HFF-Myc (cell line): ENCODE measurements around the gene CLCNKB.

Experiments
- DNase-seq: peaks from one replicate; pipeline ENCODE4 v3.0.0-alpha.2; 2011; ENCODE audit warnings: low read depth; ENCODE audit errors: extremely low read depth
- H3K4me3 ChIP-seq: replicated peaks from 2 replicates; pipeline ENCODE4 v1.5.1; 2011; ENCODE audit warnings: low read depth, mild to moderate bottlenecking, control low read depth, low read length
- CTCF ChIP-seq: IDR thresholded peaks from 2 replicates; pipeline ENCODE4 v1.5.1; 2012; ENCODE audit warnings: mild to moderate bottlenecking, low read depth, low read length, control low read depth; ENCODE audit errors: missing control alignments

Gene CLCNKB

DNA sequence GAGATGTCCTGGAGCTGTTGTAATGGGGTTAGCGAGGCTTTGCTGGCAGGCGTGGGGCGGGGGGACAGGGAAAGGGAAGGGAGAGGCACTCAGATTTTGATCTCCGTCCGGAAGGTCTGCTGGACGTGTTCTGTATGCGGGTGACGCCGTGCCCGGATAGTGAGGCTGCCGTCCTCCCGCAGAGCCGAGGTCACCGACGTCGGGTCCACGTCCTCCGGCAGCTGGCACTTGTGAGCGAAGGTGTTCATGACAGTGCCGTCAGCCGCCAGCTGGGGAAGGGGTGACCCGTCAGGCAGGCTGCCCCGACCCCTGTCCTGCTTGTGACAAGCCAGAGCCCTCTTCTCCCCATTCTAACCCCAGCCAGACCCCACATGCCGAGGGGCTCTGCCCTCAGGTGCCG, 28.1 kb upstream of the CLCNKB start:
- DNase-seq = no peak
- H3K4me3 ChIP-seq = no peak overlapping the region
- no peak for TF ChIP-seq CTCF

DNA sequence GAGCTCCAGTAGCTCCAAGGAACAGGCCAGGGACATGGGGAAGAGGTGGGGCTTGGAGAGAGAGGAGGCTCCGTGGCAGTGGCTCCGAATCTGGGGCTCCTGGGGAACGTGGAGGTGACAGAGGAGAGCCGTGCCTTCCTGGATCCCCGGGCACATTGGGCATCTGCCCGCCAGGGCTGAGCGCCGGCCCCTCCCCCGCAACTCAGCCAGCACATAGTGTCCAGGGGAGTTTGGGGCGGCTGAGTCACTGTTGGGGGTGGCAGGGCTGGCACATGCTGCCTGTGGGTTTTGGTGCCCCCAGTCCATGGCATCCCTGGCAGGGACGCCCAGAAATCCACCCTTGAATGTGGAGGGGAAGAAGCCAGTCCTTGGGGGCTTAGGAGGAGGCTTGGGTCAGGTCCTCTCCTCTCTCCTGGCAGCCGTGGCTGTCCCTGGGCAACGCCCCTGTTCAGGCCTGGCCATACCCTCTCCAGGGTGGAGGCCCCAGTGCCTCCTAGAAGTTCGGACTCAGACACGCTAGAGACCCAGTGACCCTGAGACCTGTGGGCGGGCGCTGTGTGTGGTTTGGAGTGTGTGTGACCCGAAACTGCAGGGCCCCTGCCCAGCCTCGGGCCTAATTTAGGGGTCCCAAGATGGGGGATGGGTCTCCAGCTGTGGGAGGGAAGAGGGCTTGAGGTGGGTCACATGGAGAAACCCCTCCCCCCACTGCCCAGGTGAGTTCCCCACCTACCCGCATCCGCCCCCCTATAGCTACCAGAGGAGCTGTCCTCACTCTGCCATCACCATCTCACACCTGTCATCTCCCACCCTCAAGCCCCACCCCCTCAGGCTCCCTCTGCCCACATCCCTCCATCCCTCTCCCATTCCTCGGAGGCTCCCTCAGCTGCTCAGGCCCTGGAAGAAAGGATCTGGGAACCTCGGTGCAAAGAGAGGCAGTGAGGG, 27.4 kb upstream of the CLCNKB start:
- TF ChIP-seq CTCF = no peak
- no peak for DNase-seq
- no peak overlapping the region for H3K4me3 ChIP-seq

DNA sequence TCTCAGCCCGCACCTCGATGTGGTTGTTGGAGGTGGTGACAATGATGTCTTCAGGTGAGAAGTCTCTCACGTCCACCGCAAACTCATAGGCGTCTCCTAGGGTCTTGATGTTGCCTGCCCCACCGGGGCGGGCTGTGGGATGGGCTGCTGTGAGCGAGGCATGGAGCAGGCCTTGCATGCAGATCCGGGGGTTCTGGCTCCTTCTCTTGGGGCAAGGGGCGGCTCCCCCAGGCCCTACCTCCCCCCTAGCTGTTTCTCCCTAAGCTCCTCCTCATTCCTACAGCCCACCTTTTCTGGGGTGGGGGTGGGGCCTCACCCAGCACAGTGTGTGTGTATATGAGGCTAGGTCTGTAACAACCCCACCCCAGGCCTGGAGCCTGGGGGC, 26.5 kb upstream of the CLCNKB start:
- no peak overlapping the region for H3K4me3 ChIP-seq
- no peak for DNase-seq
- TF ChIP-seq CTCF = no peak

DNA sequence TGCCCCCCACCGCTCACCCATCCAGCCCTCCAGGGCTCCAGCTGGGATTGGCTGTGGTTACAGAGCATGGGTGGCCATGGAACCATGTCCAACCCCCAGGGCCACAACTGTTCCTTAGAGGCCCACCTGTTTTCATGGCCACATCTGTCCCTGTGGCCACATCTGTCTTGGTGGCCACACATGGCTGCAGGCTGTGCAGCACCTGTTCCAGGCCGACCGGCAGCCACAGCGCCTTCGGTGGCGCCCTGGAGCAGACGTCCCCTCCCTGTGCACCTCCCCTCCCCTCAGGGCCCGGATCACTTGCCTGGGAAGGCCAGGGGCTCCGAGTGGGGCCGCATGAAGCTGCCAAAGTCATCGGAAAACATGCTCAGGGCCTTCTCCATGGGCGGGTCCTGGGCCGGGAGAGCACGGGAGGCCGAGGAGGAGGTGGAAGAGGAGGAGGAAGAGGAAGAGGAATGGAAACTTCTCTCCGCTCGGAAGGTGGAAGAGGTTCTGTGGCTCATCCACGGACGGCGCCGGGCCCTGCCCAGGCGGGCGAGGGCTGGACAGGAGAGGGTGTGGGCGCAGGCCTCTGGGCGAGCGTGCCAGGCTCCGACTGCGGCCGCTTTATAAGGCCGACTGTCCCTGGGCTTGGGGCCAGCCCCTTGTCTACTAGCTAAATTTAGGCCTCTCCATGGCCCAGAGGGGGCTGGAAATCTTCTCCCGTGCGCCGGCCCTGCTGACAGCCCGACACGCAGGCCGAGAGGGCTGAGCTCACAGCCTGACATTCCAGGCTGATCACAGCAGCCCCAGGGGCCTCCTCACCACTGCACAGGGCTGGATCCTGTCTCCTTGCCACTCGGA, 25.9 kb upstream of the CLCNKB start, which contains the start of gene HSPB7:
Gene HSPB7 (minus strand): TSS at position 583 of the 843 bp plus-strand sequence. CDS start 80 bp downstream, at position 503.
- DNase-seq = no peak
- no peak within 1 kb of the TSS for H3K4me3 ChIP-seq

GRCh38 chr1:16018308-16018707, 25.3 kb upstream of the CLCNKB start:
- DNase-seq = no peak
- no peak for TF ChIP-seq CTCF
- no peak overlapping the region for H3K4me3 ChIP-seq

More for the DNA sequence above, 25.9 kb upstream of the CLCNKB start, which contains the start of gene HSPB7:
- TF ChIP-seq CTCF = no peak

DNA sequence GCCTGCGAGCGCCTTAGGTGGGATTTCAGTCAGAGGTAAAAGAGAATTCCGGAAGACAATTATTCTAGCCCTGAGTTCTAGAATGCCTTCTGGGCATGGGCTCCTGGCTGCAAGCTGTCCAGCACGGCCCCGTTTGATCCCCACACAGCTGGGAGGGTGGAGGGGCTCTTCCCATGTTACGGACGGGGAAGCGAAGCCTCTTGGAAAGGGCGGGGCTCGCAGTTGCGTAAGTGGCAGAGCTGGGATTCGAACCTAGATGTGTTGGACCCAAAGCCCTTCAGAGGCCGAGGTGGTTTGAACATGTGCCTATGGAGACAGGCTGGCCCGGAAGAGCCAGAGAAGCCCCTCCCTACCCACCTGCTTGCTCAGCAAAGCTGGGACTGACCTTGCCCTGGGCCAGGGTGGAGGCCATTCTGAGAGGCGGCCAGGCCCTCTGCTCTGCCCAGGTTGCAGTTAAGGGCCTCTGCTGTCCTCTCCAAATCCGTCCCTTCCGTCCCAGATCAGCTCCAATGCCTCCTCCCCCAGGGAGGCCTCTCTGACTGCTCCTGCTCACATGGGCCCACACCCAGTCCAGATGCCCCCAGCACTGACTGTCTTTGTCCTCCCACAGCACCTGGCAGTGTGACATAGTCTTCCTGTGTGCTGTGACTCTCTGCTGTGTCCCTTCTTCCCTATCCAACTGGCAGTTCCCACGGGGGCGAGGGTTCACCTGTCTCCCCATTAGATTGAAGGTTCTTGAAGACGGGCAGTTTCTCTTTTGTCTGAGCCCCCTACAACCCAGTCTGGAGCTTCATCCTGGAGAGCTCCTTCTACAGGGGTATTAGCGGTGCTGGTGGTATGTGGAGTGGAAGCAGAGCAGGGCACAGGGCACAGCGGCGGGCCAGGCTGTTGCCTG, 24.6 kb upstream of the CLCNKB start:
- no peak for DNase-seq
- TF ChIP-seq CTCF = no peak
- H3K4me3 ChIP-seq = no peak overlapping the region
